Stimulated activated effector memory CD8-positive, alpha-beta T cell treated with anti-CD3 and anti-CD28 coated beads, Interleukin-12 subunit alpha, Interleukin-12 subunit beta, amount 100 ng/mL, for 72 hours (primary cell): ENCODE measurements around the gene SLC17A2.
A peak's percentile ranks its signal among the peaks of the same experiment; 100 is the strongest.
"Not testable (repeated sequence)": the region's sequence is repeated elsewhere in the genome, so short reads cannot be mapped to it uniquely, and the experiment has no call there.

Source experiments
- ATAC-seq: fragments of 150-1000 bp; cut with Tn5 transposase; 2 replicates; pipeline ENCODE4 v1.10.0; 2021
- DNase-seq, 2 donors: peaks; one replicate each; pipeline ENCODE4 v3.0.0; 2021 to 2022; ENCODE audit warnings: low spot score in 2 of 2
- H3K27ac Mint-ChIP-seq: one replicate; pipeline ENCODE4 v1.8.0; 2022; ENCODE audit warnings: mild to moderate bottlenecking, mixed read lengths
- H3K36me3 Mint-ChIP-seq: one replicate; pipeline ENCODE4 v1.8.0; 2022; ENCODE audit warnings: mild to moderate bottlenecking, mixed read lengths
- H3K4me1 Mint-ChIP-seq: one replicate; pipeline ENCODE4 v1.8.0; 2022; ENCODE audit warnings: mixed read lengths
- H3K4me3 Mint-ChIP-seq: one replicate; pipeline ENCODE4 v1.8.0; 2022; ENCODE audit warnings: mild to moderate bottlenecking, mixed read lengths
- H3K9me3 Mint-ChIP-seq: one replicate; pipeline ENCODE4 v1.8.0; 2022; ENCODE audit warnings: mixed read lengths

The SLC17A2 gene

DNA sequence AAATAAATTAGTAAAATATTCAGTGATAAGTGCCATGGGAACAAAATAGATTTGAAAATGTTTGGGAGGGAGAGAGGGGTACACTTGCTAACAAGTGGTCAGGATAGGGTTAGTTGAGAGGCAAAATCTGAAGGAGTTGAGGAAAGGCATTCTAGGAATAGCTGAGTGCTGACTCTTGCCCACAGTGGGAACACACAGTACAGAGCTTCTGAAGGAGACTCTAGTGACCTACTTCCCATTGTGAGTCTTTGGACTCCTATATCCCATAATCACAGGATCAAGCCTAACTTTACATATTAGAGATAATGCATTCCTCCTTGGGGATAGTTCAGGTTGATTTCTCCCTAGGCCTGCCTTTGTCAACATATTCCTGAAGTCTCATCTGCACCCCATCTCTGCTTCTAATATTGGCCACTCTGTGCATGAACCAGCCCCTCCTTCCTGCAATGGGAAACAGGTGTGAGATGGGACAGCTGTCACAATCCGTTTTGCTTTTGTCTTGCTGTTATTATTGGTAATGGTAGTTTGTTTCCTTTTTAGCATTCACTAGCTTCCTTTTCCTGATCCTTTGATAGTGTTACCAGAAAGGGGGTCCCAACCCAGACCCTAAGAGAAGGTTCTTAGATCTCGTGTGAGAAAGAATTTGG, 29.5 kb upstream of the SLC17A2 start:
- DNase-seq (no peak), ATAC-seq (no peak)
- Mint-ChIP-seq H3K4me1 (peaks cover 63% of the 10 kb centered on the region), H3K9me3 (peaks cover 18% of the 10 kb centered on the region), H3K36me3 (peaks cover 35% of the 10 kb centered on the region), H3K4me3 (peak overlapping the region; percentile 86), H3K27ac (peak overlapping the region; percentile 96)

DNA sequence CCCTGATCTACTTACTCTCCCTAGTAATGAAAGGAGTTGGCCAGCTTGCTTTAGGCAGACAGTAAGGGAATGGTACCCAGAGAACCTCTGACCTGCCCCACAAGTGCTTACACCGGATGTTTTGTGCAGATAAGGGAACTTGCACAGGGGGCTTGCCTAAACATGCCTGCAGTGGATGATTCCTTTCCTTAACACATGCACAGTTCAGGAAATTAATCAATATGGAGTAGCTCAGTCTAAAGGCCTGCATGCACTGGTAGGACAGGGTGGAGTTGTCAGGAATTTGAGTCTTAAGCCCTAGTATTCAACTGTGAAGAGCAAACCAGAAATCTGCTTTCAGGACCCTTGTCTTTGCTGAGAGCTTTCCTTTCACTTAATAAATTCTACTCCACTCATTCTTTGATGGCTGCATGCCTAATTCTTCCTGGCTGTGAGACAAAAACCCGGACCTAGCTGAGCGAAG, 28.2 kb upstream of the SLC17A2 start:
- no peak for ATAC-seq
- H3K4me1 Mint-ChIP-seq = peaks cover 51% of the 10 kb centered on the region
- H3K27ac Mint-ChIP-seq = peak overlapping the region; percentile 52
- peaks cover 24% of the 10 kb centered on the region for H3K36me3 Mint-ChIP-seq
- H3K9me3 Mint-ChIP-seq = peaks cover 18% of the 10 kb centered on the region
- peak in 1 of 2 donors; percentile 35 for DNase-seq
- H3K4me3 Mint-ChIP-seq = peak overlapping the region; percentile 33

DNA sequence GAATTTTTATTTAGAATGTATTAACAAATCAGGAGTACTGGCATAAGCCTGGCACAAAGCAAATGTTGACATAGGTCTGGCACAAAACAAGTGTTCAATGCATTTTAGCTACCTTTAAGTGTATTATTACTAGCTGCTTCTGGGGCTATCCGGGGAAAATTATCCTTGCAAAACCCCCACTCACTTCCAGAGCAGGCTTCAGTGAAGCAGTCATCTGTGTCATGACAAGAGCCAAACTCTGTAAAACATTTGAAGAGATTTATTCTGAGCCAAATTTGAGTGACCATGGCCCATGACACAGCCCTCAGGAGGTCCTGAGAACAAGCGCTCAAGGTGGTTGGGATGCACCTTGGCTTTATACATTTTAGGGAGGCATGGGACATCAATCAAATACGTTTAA, 25.7 kb upstream of the SLC17A2 start:
- DNase-seq = peak in 1 of 2 donors; percentile 8
- H3K4me1 Mint-ChIP-seq = peaks cover 33% of the 10 kb centered on the region
- H3K9me3 Mint-ChIP-seq = peaks cover 18% of the 10 kb centered on the region
- no peak overlapping the region for H3K27ac Mint-ChIP-seq
- peaks cover 10% of the 10 kb centered on the region for H3K36me3 Mint-ChIP-seq
- H3K4me3 Mint-ChIP-seq = no peak overlapping the region
- no peak for ATAC-seq

DNA sequence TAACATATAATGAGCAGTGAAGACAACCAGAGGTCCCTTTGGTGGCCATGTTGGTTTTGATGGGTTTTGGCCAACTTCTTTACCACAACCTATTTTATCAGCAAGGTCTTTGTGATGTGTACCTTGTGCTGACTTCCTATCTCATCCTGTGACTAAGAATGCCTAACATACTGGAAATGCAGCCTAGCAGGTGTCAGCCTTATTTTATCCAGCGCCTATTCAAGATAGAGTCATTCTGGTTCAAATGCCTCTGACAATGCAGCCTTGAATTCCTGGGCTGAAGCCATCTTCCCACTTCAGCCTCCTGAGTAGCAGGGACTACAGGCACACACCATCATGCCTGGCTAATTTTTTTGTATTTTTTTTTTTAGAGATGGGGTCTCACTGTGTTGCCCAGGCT, 24.3 kb upstream of the SLC17A2 start:
- H3K27ac Mint-ChIP-seq = no peak overlapping the region
- peaks cover 18% of the 10 kb centered on the region for H3K4me1 Mint-ChIP-seq
- DNase-seq (no peak), ATAC-seq (no peak)
- no peaks in the 10 kb centered on the region for H3K36me3 Mint-ChIP-seq
- peaks cover 18% of the 10 kb centered on the region for H3K9me3 Mint-ChIP-seq
- H3K4me3 Mint-ChIP-seq = no peak overlapping the region

DNA sequence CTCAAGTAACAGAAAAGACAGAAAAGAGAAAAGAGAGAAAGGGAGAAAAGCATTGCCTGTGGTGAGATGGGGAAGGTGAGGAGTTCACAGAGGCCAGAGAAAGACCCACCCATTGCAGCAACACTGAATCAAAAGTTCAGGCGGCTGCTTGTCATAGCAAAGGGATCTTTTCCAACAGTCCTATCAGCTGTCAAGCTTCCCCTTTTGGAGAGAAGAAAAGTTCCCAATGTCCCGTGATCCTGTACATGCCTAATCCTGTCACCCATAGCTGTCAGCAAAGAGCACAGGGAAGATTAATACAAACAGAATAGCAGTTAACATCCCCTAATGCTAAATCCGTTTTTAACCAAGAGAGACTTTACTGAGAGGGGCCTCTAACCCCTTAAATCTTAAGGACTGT, 23.2 kb upstream of the SLC17A2 start:
- H3K27ac Mint-ChIP-seq = no peak overlapping the region
- H3K36me3 Mint-ChIP-seq = no peaks in the 10 kb centered on the region
- peaks cover 11% of the 10 kb centered on the region for H3K9me3 Mint-ChIP-seq
- no peak for DNase-seq
- no peak overlapping the region for H3K4me3 Mint-ChIP-seq
- ATAC-seq = no peak
- peaks cover 8% of the 10 kb centered on the region for H3K4me1 Mint-ChIP-seq

DNA sequence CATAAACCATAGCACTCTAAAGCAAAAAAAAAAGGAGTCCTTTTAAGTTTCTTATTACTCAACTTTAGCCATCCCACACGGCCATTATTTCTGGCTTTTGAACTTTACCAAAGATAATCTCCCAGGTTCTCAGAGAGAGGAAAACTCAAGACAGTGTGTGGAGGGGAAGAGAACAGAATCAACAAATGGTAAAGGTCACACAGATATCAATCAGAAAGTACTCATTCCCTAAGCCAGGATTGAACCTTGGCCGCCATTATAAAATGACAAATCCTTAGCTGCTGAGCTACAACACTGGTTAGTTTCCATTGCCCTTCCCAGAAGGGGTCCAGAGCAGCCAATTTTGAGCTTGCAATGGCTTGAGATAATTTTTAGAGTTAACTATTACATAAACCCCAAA, 22.0 kb upstream of the SLC17A2 start:
- H3K4me1 Mint-ChIP-seq = no peaks in the 10 kb centered on the region
- DNase-seq (no peak), ATAC-seq (no peak)
- no peak overlapping the region for H3K4me3 Mint-ChIP-seq
- H3K27ac Mint-ChIP-seq = no peak overlapping the region
- no peaks in the 10 kb centered on the region for H3K36me3 Mint-ChIP-seq
- H3K9me3 Mint-ChIP-seq = peaks cover 5% of the 10 kb centered on the region

DNA sequence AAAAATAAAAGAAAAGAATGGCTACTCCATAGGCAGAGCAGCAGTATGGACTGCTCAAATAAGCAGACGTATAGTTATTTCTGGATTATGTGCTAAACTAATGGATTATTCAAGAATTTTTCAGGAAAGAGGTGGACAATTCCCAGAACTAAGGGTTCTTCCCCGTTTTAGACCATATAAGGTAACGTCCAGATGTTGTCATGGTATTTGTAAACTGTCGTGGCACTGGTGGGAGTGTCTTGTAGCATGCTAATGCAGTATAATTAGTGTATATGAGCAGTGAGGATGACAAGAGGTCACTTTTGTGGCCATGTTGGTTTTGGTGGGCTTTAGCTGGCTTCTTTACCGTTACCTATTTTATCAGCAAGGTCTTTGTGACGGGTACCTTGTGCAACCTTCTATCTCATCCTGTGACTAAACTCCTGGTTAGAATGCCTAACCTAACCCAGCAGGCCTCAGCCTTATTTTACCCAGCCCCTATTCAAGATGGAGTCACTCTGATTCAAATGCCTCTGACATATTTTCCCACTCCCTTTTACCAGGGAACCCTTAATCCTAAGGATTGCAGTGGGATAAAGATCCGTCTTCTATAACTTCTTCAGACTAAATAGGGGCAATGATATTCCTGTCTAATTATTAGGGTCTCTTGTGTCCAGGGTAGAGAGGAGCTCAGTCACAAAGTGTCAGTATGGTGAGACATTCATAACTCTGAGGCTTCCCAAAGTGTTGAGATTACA, 21.0 kb upstream of the SLC17A2 start:
- Mint-ChIP-seq H3K36me3 (no peaks in the 10 kb centered on the region), H3K9me3 (peaks cover 5% of the 10 kb centered on the region), H3K27ac (no peak overlapping the region), H3K4me3 (no peak overlapping the region), H3K4me1 (peaks cover 4% of the 10 kb centered on the region)
- no peak for DNase-seq
- ATAC-seq = no peak

DNA sequence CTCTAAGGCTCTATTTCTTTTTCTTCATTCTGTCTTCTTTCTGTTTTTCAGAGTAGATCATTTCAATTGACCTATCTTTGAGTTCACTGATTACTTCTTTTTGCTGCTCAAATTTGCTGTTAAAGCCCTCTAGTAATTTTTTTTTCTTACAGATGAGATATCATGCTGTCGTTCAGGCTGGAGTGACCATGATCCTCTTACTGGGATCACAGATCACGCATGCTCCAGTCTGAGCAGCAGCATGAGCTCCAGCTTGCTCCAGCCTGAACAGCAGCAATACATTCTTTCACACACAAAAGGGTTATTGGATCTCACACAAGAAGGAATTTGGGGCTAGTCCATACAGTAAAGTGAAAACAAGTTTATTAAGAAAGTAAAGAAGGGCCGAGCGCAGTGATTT, 19.8 kb upstream of the SLC17A2 start:
- DNase-seq = no peak
- no peak for ATAC-seq

DNA sequence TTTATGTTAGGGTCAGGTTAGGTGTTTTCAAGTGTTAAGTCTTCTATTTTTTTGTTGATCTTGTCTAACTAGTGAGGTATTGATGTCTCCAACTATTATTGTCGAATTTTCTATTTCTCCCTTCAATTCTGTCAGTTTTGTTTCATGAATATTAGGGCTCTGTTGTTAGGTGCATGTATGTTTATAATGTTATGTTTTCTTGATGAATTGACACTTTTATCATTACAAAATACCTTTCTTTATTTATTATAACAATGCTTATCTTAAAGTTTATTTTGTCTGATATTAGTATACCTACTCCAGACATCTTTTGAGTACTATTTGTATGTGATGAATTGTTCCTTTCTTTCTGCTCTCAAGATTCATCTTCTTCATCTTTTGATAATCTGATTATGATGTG, 19.2 kb upstream of the SLC17A2 start:
- Mint-ChIP-seq H3K27ac (no peak overlapping the region), H3K4me1 (peaks cover 20% of the 10 kb centered on the region), H3K9me3 (peaks cover 7% of the 10 kb centered on the region), H3K36me3 (no peaks in the 10 kb centered on the region), H3K4me3 (no peak overlapping the region)
- DNase-seq (no peak), ATAC-seq (no peak)

More for the DNA sequence above, 19.8 kb upstream of the SLC17A2 start:
- Mint-ChIP-seq H3K4me3 (no peak overlapping the region), H3K36me3 (no peaks in the 10 kb centered on the region), H3K4me1 (peaks cover 13% of the 10 kb centered on the region), H3K27ac (no peak overlapping the region), H3K9me3 (peaks cover 7% of the 10 kb centered on the region)

DNA sequence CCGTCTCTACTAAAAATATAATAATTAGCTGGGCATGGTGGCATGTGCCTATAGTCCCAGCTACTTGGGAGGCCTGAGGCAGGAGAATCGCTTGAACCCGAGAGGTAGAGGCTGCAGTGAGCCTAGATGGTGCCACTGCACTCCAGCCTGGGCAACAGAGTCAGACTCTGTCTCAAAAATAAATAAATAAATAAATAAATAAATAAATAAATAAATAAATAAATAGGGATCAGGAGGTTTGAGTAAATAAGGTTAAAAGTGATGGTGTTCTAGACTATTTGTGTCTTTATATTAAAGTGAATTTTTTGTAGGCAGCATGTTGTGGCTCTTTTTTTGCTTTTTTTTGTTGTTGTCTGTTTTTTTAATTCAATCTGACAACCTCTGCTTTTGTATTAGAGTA, 17.0 kb upstream of the SLC17A2 start:
- not testable (repeated sequence) for ATAC-seq, H3K27ac Mint-ChIP-seq

DNA sequence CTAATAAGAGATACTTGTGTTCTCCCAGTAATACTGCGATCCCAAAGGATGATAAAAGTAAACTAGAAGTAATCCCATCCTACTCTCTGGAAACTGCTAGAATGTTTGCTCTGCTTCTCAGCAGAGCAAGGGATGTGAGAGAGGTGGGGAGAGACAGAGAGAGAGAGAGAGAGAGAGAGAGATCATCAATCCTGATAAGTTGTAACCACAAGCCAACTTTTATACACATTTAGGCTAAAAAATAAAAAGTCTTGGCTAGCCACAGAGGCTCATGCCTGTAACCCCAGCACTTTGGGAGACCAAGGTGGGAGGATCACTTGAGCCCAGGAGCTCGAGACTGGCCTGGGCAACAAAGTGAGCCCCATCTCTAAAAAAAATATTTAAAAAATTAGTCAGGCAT, 16.1 kb upstream of the SLC17A2 start:
- H3K4me1 Mint-ChIP-seq = peaks cover 23% of the 10 kb centered on the region
- H3K4me3 Mint-ChIP-seq = no peak overlapping the region
- DNase-seq = no peak
- no peak overlapping the region for H3K27ac Mint-ChIP-seq
- ATAC-seq = no peak
- H3K9me3 Mint-ChIP-seq = peaks cover 7% of the 10 kb centered on the region
- H3K36me3 Mint-ChIP-seq = no peaks in the 10 kb centered on the region

More for the DNA sequence above, 17.0 kb upstream of the SLC17A2 start:
- peaks cover 23% of the 10 kb centered on the region for H3K4me1 Mint-ChIP-seq
- H3K9me3 Mint-ChIP-seq, H3K36me3 Mint-ChIP-seq, H3K4me3 Mint-ChIP-seq: not testable (repeated sequence)
- DNase-seq = peak in 1 of 2 donors; percentile 13

DNA sequence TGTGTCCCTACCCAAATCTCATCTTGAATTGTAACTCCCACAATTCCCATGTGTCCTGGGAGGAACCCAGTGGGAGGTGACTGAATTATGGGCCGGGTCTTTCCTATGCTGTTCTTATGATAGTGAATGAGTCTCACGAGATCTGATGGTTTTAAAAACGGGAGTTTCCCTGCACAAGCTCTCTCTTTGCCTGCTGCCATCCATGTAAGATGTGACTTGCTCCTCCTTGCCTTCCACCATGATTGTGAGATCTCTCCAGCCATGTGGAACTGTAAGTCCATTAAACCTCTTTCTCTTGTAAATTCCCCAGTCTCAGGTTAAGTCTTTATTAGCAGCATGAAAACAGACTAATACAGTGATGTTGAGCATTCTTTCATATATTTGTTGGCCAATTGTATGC, 15.2 kb upstream of the SLC17A2 start:
- not testable (repeated sequence) for H3K4me3 Mint-ChIP-seq, ATAC-seq, H3K9me3 Mint-ChIP-seq, H3K36me3 Mint-ChIP-seq, H3K27ac Mint-ChIP-seq
- peaks cover 23% of the 10 kb centered on the region for H3K4me1 Mint-ChIP-seq
- peak in 1 of 2 donors; percentile 41 for DNase-seq

DNA sequence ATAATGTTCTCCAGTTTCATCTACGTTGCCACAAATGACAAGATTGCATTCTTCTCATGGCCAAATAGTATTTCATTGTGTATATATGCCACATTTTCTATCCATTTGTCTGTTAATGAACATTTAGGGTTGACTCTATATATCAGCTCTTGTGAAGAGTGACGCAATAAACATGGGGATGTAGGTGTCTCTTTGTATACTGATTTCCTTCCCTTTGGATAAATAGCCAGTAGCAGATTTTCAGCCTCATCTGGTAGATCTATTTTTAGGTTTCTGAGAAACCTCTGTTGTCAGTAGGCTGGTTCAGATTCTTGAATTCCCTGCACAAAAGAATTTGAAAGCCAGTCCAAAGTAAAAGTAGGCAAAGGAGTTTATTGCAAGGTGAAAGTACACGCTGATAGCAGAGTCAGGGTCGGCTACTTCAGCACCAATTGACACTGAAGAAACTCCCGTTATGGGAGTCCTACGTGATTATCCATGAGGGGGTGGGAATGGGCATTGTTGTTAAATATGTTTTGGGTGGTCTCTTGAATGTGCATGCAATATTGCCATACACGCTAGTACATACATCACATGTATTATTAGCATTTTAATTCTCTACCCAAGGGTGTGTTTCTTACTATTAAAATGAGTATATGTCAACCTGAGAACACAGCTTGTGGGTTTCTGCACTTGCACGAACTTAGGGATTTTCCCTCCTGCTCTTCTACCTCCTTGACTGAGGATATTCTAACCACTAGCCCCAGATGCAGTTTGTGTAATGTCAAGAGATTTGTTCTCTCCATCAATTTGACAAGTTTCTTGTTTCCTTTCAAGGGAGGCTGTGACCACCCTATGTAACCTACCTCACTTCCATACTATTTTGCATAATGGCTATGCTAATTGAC, 14.4 kb upstream of the SLC17A2 start:
- DNase-seq (peak in 1 of 2 donors; percentile 50), ATAC-seq (peak; percentile 97)
- H3K4me1 Mint-ChIP-seq = peaks cover 23% of the 10 kb centered on the region
- H3K9me3 Mint-ChIP-seq = peaks cover 2% of the 10 kb centered on the region
- H3K36me3 Mint-ChIP-seq = no peaks in the 10 kb centered on the region
- no peak overlapping the region for H3K27ac Mint-ChIP-seq
- peak overlapping the region; percentile 6 for H3K4me3 Mint-ChIP-seq

DNA sequence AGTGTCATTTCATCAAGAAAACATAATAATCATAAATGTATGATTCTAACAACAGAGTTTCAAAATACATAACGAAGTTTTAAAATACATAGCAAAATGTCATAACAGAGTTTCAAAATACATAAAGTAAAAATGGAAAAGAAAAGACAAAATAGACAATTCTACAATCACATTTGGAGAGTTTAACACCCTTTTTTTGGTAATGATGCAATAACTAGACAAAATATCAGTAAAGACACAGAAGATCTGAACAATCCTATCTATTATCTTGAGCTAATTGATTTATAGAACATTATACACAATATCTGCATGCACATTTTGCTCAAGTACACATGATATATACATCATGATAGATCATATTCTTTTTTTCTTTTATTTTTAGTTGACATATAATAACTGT, 13.4 kb upstream of the SLC17A2 start:
- Mint-ChIP-seq H3K4me3 (no peak overlapping the region), H3K4me1 (peaks cover 23% of the 10 kb centered on the region), H3K36me3 (no peaks in the 10 kb centered on the region), H3K9me3 (peaks cover 2% of the 10 kb centered on the region), H3K27ac (no peak overlapping the region)
- no peak for DNase-seq
- no peak for ATAC-seq

DNA sequence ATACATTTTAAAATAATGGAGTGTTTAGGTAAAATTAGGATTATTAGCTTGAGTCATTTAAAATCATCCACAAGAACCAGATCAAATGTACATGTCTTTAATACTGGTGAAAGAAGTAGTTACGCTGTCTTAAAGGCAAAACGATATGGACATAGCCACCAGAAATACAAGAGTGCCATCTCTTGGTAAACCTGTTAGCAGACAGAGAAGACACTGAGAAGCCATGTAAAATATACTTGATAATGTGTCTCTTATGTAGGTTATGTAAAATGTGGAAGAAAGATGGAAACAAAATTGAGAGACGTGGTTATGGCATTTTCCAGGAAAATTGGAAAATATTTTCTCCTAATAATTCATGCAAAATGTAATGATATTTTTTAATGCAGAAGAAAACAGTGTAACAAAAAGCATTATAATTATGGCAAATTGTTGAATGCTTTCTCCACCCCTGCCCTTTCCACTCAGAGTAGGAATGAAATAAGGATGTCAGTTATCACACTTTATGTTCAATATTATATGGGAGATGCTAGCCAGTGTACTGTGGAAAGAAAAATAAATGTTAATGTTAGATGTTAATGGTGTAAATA, 12.2 kb upstream of the SLC17A2 start:
- ATAC-seq (peak; percentile 49), DNase-seq (peak in 1 of 2 donors; percentile 12)
- H3K4me3 Mint-ChIP-seq = no peak overlapping the region
- no peak overlapping the region for H3K27ac Mint-ChIP-seq
- H3K4me1 Mint-ChIP-seq = peaks cover 23% of the 10 kb centered on the region
- H3K9me3 Mint-ChIP-seq = peaks cover 2% of the 10 kb centered on the region
- no peaks in the 10 kb centered on the region for H3K36me3 Mint-ChIP-seq
